ENCODE results near the gene STOX2.
"Not testable (repeated sequence)": the region's sequence is repeated elsewhere in the genome, so short reads cannot be mapped to it uniquely, and the experiment has no call there.

Gene STOX2

DNA sequence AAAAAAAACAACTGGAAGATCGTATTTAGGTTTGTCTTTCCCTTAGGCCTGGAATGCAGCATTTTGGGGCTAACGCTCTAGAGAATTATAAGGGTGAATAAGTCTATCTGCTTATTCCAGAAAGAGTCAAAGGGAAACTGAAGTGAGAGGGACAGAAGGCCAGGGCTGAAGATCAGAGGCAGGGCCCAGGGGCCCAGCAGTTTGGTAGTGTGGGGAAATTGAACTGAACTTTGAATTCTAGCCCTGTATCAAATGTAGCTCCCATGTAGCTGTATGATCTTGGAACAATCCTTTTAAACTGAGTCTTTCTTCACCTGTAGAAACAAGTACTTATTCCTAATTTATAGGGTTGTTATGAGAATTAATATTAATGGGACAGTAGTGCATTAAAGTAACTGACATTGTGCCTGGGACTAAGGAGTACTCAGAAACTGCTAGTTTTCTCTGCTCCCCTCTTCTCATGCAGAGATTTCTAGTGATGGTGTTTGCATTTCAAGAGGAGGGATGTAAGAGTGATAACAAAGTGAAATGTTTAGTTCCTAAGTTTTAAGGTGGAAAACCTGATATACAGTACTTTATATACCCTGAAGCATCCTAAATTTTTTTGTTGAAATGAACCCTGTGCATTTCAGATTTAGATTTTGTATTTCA is 30.4 kb downstream of the STOX2 start:
- no peak for DNase-seq (ENCODE audit: low spot score)

- DNase-seq (ENCODE audit: low spot score) = no peak
Observed at GRCh38 chr4:183936047-183936446, 30.9 kb downstream of the STOX2 start.

DNA sequence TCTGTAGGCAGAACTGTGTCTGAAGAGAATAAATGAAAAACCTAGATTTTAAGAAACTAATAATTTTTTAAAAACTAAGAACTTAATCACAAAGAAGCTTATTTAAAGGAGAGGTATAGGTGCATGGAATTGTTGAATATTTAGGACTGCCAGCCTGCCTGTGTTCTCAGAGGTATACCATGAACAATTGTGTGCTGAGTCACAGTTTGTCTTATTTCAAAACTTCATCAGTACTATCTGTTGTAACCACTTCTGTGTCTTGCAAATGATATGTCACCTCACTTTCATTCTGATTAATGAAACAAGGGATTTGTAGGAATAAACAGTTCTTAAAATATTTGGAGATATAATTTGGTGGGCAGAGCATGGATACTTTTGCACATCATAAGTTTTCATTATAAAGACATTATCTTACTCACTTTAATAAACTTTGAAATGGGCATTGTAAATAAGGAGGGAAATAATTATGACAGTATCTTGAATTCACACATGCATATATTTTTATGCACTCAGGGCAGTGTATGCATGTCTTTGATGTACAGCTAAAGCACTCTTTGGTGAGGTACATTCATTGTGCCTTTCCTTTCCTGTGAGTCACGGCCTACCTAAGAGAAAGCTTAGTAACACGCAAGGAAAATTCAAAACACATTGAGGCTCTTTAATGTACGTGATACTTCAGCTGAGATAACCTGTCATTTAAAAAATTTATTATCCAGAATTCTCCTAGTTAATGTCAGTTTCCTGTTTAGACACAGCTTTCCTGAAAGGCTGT is 31.7 kb downstream of the STOX2 start:
- DNase-seq (ENCODE audit: low spot score) = no peak

GRCh38 chr4:183940864-183941263 is 35.8 kb downstream of the STOX2 start:
- DNase-seq (ENCODE audit: low spot score) = no peak

GRCh38 chr4:183941964-183942363 is 36.9 kb downstream of the STOX2 start:
- no peak for DNase-seq (ENCODE audit: low spot score)

- no peak for DNase-seq (ENCODE audit: low spot score)
Observed at GRCh38 chr4:183945741-183946140, 40.6 kb downstream of the STOX2 start.

GRCh38 chr4:183950536-183950935 is 45.4 kb downstream of the STOX2 start:
- DNase-seq (ENCODE audit: low spot score) = no peak

GRCh38 chr4:183952652-183953051 is 47.5 kb downstream of the STOX2 start:
- DNase-seq (ENCODE audit: low spot score) = not testable (repeated sequence)

GRCh38 chr4:183959319-183960045 is 54.4 kb downstream of the STOX2 start:
- DNase-seq (ENCODE audit: low spot score) = no peak

DNA sequence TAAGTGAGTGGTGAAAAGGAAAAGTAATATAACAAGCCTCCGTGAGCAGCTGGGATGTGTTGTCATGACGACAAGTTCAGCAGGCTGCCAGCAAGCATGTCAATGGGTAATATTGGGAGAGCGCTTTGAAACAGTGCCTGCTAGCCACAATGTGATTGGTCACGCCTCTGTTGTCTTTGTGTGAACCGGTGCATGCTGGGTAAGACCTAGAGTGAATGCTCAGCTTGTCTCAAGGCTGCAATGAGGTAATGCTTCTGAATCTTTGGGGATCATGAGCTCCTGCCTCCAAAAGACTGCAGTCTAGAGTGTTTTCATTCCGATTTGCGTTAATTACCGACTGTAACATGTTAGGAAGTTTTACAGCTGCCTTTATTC is 54.9 kb downstream of the STOX2 start:
- DNase-seq (ENCODE audit: low spot score) = no peak

- no peak for DNase-seq (ENCODE audit: low spot score)
Observed at GRCh38 chr4:183960962-183961541, 55.9 kb downstream of the STOX2 start.

DNA sequence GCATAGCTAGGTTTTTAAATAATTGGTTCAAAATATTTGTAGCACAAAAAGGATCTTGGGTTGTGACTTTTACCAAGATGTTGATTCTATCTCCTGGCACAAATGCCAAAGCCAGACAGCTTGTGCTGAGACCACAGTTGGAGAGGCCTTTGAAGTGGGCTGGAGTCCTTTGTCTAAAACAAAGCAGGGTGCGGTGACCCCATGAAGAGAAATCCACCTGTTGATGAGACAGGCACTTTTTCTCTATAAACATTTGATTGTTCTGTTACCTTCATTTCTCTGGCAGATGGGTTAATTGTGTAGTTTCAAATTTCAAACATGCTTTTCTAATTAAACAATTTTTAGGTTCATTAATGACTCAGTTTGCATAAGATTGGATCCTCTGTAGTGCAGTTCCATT is 56.7 kb downstream of the STOX2 start:
- no peak for DNase-seq (ENCODE audit: low spot score)

- DNase-seq (ENCODE audit: low spot score) = no peak
Observed at GRCh38 chr4:183962419-183962818, 57.3 kb downstream of the STOX2 start.

GRCh38 chr4:183966371-183966770 is 61.3 kb downstream of the STOX2 start:
- DNase-seq (ENCODE audit: low spot score) = no peak

DNA sequence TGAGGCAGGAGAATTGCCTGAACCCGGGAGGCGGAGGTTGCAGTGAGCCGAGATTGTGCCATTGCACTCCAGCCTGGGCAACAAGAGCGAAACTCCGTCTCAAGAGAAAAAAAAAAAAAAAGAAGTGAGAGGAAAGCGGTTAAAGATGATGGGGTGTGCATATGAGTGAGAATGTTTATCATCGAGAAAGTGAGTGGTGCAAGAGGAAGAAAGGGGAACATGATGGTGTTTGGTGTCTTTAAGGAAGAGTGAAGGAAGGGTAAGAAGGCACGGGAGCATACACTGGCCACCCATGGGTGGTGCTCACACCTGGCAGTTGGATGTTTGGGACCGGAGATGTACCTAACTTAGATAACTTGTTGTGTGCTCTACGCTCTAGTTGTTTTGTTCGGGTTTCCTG is 62.2 kb downstream of the STOX2 start:
- no peak for DNase-seq (ENCODE audit: low spot score)

DNA sequence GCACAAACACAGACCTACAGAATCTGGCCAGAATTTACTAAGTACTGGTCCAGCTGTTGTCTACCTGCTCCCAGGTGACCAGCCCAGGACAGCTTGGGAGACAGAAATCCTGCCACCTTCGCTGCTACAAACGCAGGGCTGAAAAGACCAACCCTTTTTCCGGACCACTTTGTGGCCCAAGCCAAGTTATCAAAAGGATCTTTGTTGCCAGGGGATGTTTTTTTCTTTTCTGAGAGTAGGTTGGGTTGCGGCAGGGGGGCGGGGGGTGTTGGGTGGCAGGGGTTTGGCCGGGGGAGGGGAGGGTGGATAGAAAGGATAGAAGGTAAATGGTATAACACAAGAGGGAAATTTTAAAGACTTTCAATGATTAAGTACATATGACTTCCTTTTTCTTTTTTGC is 63.4 kb downstream of the STOX2 start:
- no peak for DNase-seq (ENCODE audit: low spot score)

DNA sequence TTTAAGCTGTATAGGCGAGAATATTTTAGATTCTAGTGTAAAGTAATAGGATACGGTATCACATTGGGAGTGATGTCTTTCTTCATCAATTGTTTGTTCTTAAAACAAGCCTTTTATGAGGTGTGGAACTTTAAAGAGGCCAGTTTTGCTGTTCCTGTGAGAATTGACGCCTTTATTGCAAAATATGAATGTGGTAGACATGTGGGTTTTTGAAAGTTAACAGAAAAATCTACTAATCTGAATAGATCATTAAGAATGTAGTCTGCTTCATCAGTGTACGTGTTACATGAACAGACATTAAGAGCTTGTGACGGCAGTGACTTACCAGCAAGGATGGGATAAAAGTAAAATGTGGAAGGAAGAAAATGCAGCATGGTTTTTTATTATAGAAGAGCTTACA is 63.8 kb downstream of the STOX2 start:
- no peak for DNase-seq (ENCODE audit: low spot score)

- no peak for DNase-seq (ENCODE audit: low spot score)
Observed at GRCh38 chr4:183969596-183969995, 64.5 kb downstream of the STOX2 start.

DNA sequence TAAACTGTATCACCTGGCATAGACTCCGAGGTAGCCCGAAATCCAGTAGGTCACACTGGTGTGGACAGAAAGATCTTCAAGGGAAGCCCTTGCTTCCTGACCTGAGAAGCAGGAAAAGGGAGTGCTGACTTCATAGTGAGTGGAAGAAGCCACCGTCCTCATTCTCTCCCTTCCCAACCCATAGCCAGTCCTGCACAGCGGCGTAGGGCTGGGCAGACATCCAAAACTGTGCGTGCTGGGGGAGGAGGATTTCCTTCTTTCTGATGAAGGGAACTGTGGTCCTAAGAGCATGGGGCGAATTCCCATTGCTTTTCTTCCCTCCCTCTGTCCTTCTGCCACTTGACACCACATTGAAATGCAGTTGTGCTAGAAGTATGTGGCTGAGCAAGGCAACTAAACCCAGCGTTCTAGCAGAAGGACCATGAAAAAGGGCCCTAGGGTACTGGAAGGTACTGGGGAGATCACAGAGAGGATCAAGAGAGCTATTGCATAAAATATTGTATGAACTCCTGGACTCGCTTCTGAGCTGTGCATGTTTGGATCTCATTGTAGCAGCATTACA is 66.9 kb downstream of the STOX2 start:
- no peak for DNase-seq (ENCODE audit: low spot score)

GRCh38 chr4:183977707-183978106 is 72.6 kb downstream of the STOX2 start:
- no peak for DNase-seq (ENCODE audit: low spot score)

- DNase-seq (ENCODE audit: low spot score) = no peak
Observed at GRCh38 chr4:183984566-183984965, 79.5 kb downstream of the STOX2 start.

DNA sequence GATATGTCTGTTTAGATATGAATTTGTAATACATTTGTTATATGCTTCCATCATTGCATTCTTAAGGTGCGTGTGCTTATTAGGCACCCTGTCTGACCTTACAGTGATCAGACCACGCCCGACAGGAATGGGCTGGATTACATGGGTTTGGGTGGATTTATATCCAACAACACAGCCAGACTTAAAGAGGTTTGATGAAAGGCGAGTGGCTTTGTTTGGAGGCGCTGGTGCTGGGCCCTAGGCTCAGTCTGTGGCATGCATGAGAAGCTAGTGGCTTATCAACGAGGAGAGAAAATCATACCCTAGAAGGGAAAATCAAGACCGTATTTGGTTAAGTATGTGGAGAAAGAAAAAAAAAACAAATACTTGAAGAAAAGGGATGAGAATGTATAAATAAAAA is 80.7 kb downstream of the STOX2 start:
- no peak for DNase-seq (ENCODE audit: low spot score)
